ENCODE measurements around the gene TIMM8B. TPM values are rescaled to one million over a fixed set of nuclear protein-coding genes. Genes with fewer than 3 reads are reported as not detected.

The TIMM8B gene
- total and polyA plus RNA-seq, 9 of the 15 experiments (the other 6 are each of a cell fraction or from before 2014, with no cell fraction given): 95.8 to 338 (median 145) TPM

DNA sequence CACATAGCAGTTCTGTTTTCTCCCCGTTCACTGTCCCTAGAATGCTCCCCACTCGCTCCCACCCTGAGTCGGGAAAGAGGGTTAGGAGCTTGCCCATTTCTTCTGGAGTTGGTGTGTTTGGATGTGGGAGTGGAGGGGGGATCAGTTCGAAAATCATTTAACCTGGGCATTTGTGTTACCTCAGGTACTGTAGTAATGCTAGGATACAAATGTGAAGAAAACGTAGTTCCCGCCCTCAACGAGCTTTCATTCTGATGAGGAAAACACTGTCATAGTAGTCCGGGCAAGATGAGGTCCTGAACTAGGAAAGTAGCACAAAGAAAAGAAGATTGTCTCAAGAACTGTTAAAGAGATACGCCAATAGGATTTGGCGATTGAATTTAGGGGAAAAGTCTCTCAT lies 656 bp upstream of the TIMM8B start:
- peak overlapping the region; percentile 95 for H2AFZ ChIP-seq (ENCODE audit: low read depth, low read length)
- peak overlapping the region; percentile 93 to 98 for H3K9ac ChIP-seq (ENCODE audit: insufficient read depth in 1 of 2, low read depth in 2 of 2, low read length in 2 of 2)
- intact Hi-C loops (cut with micrococcal nuclease) (loop anchor here (5.0 kb wide), 2 partner anchors 155 to 210 kb away; partner anchors contain the start of genes CFAP68 and FDXACB1), in situ Hi-C loops (cut with MboI) (no loop called here)
- H3K9me3 ChIP-seq (replicated peaks; ENCODE audit: control insufficient read depth, insufficient read depth, low read depth, low read length): 0 out of 2 replicates have a peak, but pooled peaks cover 3% of the 10 kb centered on the region
- BruUV-seq (replicated peaks): TSS peak; percentile 54
- peaks cover 0 to 19% of the 10 kb centered on the region in 2 experiments; a peak in 3 of 5 replicates for H3K4me1 ChIP-seq (replicated peaks in 1 of 2; ENCODE audit: control insufficient read depth in 2 of 2, insufficient read depth in 2 of 2, low read length in 2 of 2)
- peak overlapping the region; percentile 84 for H3K4me3 ChIP-seq
- H3K27ac ChIP-seq (ENCODE audit: extremely low read depth, low read depth, low read length): peak overlapping the region; percentile 84
- no peaks in the 10 kb centered on the region for H3K27me3 ChIP-seq (ENCODE audit: control insufficient read depth in 2 of 2, insufficient read depth in 2 of 2, low read length in 2 of 2)
- H3K4me2 ChIP-seq (ENCODE audit: insufficient read depth, low read length): peak overlapping the region; percentile 100
- CTCF ChIA-PET (ENCODE audit: low intra/inter-chr PET ratio): no interaction called here
- ATAC-seq (peak; percentile 3), FAIRE-seq (no peak), DNase-seq (ENCODE audit: extremely low read depth in 1 of 4, low spot score in 3 of 4) (peak in 2 of 4 experiments; percentile 19 to 21)
- POLR2A ChIA-PET: interaction anchor here (0.6 to 1.7 kb wide), 5 partner anchors 10 to 193 kb away, joined by 3 to 9 read pairs (median 4); no protein-coding TSS in a partner anchor
- H3K79me2 ChIP-seq (ENCODE audit: control insufficient read depth, insufficient read depth, low read length): peaks cover 77% of the 10 kb centered on the region
- TF ChIP-seq TRIM24 (IDR thresholded peaks at IDR 0.05): 0 out of 4 replicates have a peak, but pooled peaks of 1 of the 2 experiments have one; percentile 32
- TF ChIP-seq, protein P1, sequence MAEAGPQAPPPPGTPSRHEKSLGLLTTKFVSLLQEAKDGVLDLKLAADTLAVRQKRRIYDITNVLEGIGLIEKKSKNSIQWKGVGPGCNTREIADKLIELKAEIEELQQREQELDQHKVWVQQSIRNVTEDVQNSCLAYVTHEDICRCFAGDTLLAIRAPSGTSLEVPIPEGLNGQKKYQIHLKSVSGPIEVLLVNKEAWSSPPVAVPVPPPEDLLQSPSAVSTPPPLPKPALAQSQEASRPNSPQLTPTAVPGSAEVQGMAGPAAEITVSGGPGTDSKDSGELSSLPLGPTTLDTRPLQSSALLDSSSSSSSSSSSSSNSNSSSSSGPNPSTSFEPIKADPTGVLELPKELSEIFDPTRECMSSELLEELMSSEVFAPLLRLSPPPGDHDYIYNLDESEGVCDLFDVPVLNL (CRISPR knock-in tag; IDR thresholded peaks at IDR 0.05; ENCODE audit: low read depth): 0 out of 2 replicates have a peak, but pooled peaks have one; percentile 10
- 0 out of 2 replicates have a peak, but pooled peaks have one; percentile 27 for TF ChIP-seq TGIF2 (CRISPR knock-in tag; IDR thresholded peaks at IDR 0.05)
- no peak for TF ChIP-seq LARP7 (IDR thresholded peaks at IDR 0.05)
- no peak for TF ChIP-seq NR2C2 (CRISPR knock-in tag; IDR thresholded peaks at IDR 0.05)
- peak; percentile 11; the same call in 1 of the 2 replicates for TF ChIP-seq NR2C2 (tag; IDR thresholded peaks at IDR 0.05)
- 0 out of 2 replicates have a peak, but pooled peaks have one; percentile 46 for TF ChIP-seq MIER1 (IDR thresholded peaks at IDR 0.05; ENCODE audit: low read depth)
- peak; percentile 73 for TF ChIP-seq ZNF316 (IDR thresholded peaks at IDR 0.05)
- no peak for TF ChIP-seq ZNF79 (CRISPR knock-in tag; IDR thresholded peaks at IDR 0.05; ENCODE audit: low read depth)
- no peak for TF ChIP-seq MCM5 (IDR thresholded peaks at IDR 0.05; ENCODE audit: low read depth)
- peak; percentile 23; the same call in 1 of the 2 replicates for TF ChIP-seq ZNF224 (CRISPR knock-in tag; IDR thresholded peaks at IDR 0.05)
- TF ChIP-seq SETDB1 (IDR thresholded peaks at IDR 0.05; ENCODE audit: low read length): no peak
- no peak for TF ChIP-seq SAFB2 (IDR thresholded peaks at IDR 0.05; ENCODE audit: borderline replicate concordance, low read depth, low read length, severe bottlenecking)
- TF ChIP-seq FOXJ2 (tag; IDR thresholded peaks at IDR 0.05): 0 out of 2 replicates have a peak, but pooled peaks have one; percentile 5
- TF ChIP-seq, protein P2, sequence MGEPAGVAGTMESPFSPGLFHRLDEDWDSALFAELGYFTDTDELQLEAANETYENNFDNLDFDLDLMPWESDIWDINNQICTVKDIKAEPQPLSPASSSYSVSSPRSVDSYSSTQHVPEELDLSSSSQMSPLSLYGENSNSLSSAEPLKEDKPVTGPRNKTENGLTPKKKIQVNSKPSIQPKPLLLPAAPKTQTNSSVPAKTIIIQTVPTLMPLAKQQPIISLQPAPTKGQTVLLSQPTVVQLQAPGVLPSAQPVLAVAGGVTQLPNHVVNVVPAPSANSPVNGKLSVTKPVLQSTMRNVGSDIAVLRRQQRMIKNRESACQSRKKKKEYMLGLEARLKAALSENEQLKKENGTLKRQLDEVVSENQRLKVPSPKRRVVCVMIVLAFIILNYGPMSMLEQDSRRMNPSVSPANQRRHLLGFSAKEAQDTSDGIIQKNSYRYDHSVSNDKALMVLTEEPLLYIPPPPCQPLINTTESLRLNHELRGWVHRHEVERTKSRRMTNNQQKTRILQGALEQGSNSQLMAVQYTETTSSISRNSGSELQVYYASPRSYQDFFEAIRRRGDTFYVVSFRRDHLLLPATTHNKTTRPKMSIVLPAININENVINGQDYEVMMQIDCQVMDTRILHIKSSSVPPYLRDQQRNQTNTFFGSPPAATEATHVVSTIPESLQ (CRISPR knock-in tag; IDR thresholded peaks at IDR 0.05): 0 out of 2 replicates have a peak, but pooled peaks have one; percentile 26
- H3K9me1 ChIP-seq (ENCODE audit: control insufficient read depth, insufficient read depth, low read length): no peaks in the 10 kb centered on the region
- peaks cover 89% of the 10 kb centered on the region for H3K36me3 ChIP-seq (ENCODE audit: control insufficient read depth, insufficient read depth, low read length)
- no peaks in the 10 kb centered on the region for H4K20me1 ChIP-seq (replicated peaks; ENCODE audit: control insufficient read depth, insufficient read depth, low read length)
- 11% methylated on average over 10 of the region's 10 CpGs for WGBS (ENCODE audit: insufficient coverage, low coverage, missing lambda C conversion rate)
